ENCODE measurements around the gene BMAL1.

GRCh38 chr11:13276832-13277767 lies 490 bp upstream of the BMAL1 start:
- TF ChIP-seq, protein P1, sequence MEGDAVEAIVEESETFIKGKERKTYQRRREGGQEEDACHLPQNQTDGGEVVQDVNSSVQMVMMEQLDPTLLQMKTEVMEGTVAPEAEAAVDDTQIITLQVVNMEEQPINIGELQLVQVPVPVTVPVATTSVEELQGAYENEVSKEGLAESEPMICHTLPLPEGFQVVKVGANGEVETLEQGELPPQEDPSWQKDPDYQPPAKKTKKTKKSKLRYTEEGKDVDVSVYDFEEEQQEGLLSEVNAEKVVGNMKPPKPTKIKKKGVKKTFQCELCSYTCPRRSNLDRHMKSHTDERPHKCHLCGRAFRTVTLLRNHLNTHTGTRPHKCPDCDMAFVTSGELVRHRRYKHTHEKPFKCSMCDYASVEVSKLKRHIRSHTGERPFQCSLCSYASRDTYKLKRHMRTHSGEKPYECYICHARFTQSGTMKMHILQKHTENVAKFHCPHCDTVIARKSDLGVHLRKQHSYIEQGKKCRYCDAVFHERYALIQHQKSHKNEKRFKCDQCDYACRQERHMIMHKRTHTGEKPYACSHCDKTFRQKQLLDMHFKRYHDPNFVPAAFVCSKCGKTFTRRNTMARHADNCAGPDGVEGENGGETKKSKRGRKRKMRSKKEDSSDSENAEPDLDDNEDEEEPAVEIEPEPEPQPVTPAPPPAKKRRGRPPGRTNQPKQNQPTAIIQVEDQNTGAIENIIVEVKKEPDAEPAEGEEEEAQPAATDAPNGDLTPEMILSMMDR (IDR thresholded peaks at IDR 0.05; ENCODE audit: control extremely low read depth in 1 of 3, insufficient read depth in 1 of 3, low read depth in 1 of 3, low read length in 3 of 3) = no peak
- TF ChIP-seq, protein P2, sequence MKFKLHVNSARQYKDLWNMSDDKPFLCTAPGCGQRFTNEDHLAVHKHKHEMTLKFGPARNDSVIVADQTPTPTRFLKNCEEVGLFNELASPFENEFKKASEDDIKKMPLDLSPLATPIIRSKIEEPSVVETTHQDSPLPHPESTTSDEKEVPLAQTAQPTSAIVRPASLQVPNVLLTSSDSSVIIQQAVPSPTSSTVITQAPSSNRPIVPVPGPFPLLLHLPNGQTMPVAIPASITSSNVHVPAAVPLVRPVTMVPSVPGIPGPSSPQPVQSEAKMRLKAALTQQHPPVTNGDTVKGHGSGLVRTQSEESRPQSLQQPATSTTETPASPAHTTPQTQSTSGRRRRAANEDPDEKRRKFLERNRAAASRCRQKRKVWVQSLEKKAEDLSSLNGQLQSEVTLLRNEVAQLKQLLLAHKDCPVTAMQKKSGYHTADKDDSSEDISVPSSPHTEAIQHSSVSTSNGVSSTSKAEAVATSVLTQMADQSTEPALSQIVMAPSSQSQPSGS (IDR thresholded peaks at IDR 0.05; ENCODE audit: low read length) = no peak
- TF ChIP-seq SP2 (IDR thresholded peaks at IDR 0.05; ENCODE audit: low read length) (peak; percentile 31; the same call in 1 of the 2 replicates), POLR2A (IDR thresholded peaks at IDR 0.05; ENCODE audit: control extremely low read depth in 1 of 2, low read depth in 2 of 2, low read length in 2 of 2) (0 out of 3 replicates have a peak, but pooled peaks of 1 of the 2 experiments have one; percentile 55)

All from H1 (cell line).